Activated CD8-positive, alpha-beta memory T cell treated with anti-CD3 and anti-CD28 coated beads, Interleukin-2, amount 10 ng/mL, durations not matched to agents 7 days and 5 days (primary cell): ENCODE results near the gene DGCR8. TPM values are rescaled to one million over a fixed set of nuclear protein-coding genes. Genes with fewer than 3 reads are reported as not detected.

Experiments used
- ATAC-seq: fragments of 150-1000 bp; cut with Tn5 transposase; one replicate; pipeline ENCODE4 v1.10.0; 2021; ENCODE audit warnings: moderate library complexity
- CTCF ChIA-PET: fragments of 350-600 bp; sonication (Branson Sonifier 250); formaldehyde crosslinking; loops from one replicate; lab custom pipeline; 2021; ENCODE audit warnings: antibody characterized with exemption; lab: Charles Lee
- DNase-seq: peaks from one replicate; pipeline ENCODE4 v3.0.0-alpha.2; 2020
- H3K27ac Mint-ChIP-seq: one replicate; pipeline ENCODE4 v1.8.0; 2021; ENCODE audit warnings: mild to moderate bottlenecking, mixed read lengths
- H3K27me3 Mint-ChIP-seq: one replicate; pipeline ENCODE4 v1.8.0; 2021; ENCODE audit warnings: mixed read lengths
- H3K36me3 Mint-ChIP-seq: one replicate; pipeline ENCODE4 v1.8.0; 2021; ENCODE audit warnings: mild to moderate bottlenecking, mixed read lengths
- H3K4me1 Mint-ChIP-seq: one replicate; pipeline ENCODE4 v1.8.0; 2021; ENCODE audit warnings: mixed read lengths
- H3K4me3 Mint-ChIP-seq: one replicate; pipeline ENCODE4 v1.8.0; 2021; ENCODE audit warnings: mild to moderate bottlenecking, moderate library complexity, mixed read lengths
- H3K9me3 Mint-ChIP-seq: one replicate; pipeline ENCODE4 v1.8.0; 2022; ENCODE audit warnings: low read depth, mixed read lengths
- total RNA-seq, 2 experiments: library from RNA; stranded (reverse); gene quantifications; one replicate each; pipeline ENCODE4 v1.2.3, GENCODE V29; 2021

Gene DGCR8
- total RNA-seq: 10 to 100 TPM; 70.4 to 71.9 TPM

DNA sequence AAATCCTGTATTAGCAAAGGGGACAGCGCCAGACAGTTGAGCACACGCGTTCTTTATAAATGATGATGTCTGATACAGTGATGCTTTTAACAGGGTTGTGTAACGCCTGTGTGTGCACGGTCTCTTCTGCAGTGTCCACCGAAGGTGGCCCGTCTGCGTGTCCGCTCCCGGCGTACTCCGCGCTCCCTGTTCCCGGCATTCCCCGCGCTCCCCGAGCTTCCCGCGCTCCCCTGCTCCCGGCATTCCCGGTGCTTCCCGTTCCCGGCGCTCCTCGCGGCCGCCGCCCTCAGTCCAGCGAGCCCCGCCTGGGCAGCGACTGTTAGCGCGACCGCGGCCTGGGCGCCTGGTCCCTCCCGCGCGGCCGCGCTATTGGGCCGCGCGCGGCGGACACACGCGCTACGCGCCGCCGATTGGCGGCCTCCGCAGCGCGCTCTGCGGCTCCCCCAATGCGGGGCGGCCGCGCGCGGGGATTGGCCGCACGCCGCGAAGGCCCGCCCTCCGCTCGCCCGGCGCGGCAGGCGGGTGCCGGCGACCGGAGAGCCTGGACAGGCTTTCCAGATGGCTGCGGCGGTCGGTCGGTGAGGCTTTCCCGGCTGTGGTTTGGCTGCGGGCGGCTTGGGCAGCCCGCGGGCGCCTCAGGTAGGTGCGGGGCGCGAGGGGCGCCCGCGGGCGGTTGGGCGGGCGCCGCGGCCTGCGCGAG lies at the start of gene DGCR8:
Gene DGCR8, plus strand, starts transcription at position 497 of the 700 bp plus-strand sequence. CDS start 5,723 bp downstream, outside the sequence.
- Mint-ChIP-seq H3K36me3 (peaks cover 5% of the 10 kb centered on the region), H3K4me1 (peaks cover 43% of the 10 kb centered on the region), H3K9me3 (no peaks in the 10 kb centered on the region), H3K27ac (peak within 1 kb of the TSS; percentile 84), H3K4me3 (peak within 1 kb of the TSS; percentile 92), H3K27me3 (no peaks in the 10 kb centered on the region)
- peak; percentile 68 for DNase-seq
- peak; percentile 93 for ATAC-seq
- CTCF ChIA-PET: interaction anchor here (1.4 kb wide), 1 partner anchor 108 kb away, joined by 6 read pairs; no protein-coding TSS in a partner anchor

DNA sequence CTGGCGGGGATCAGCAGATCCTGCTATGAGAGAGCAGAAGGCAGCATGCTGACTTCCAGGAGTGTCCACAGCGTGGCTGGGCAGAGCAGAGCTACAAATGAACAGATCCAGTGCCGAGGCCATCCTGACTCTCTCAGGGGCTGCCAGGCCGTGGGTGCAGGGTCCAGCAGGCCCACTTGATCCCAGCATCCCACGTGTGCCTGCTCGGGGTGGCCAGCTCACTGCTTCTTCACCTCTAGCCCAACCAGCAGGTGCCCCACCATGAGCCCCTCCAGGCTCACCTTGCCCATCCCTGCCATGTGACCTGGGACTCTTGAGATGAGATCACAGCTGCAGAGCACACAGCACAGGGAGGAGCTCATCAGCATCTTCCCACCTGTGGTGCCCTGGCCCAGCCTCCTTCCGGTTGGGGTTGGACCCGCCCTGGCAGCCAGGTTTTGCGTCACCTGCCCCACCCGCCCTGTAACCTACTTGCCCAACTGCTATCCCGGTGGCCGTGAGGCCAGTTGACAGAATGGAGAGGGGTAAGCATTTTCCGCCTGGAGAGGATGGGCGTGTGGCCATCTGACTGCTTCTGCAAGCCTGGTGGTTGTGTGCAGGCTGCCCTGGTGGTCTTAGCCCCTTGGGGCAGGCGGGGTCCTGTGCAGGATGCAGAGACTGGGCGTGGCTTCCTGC lies 48.2 kb upstream of the DGCR8 start:
- H3K4me3 Mint-ChIP-seq: no peak overlapping the region

DNA sequence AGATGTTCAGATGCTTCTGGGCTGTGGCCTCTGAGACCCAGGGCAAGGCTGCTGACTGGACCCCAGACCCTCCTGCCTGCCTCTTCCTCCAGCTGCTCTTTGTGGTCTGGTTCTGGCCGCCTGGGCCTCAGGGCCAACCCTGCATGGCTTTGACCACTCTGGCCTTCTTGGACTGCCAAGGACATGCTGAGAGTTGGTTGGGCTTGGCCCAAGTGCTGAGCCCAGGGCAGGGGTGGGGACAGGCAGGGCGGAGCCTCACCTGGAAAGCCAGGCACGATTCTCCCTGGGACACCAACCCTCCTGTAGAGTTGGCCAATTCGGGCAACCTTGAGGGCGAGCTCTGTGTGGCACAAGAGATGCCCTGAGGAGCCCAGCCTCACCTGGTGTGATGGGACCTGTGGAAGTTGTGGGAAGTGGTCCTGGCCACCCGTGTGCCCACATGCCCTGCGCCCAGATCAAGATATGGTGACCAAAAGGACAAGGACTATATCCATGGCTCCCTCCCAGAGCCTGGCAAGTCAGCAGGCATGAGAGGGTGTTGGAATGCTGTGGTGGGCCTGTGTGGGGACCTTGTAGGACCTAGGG lies 47.5 kb upstream of the DGCR8 start:
- peaks cover 39% of the 10 kb centered on the region for H3K4me1 Mint-ChIP-seq
- H3K4me3 Mint-ChIP-seq: no peak overlapping the region
- H3K27ac Mint-ChIP-seq: peak overlapping the region; percentile 64
- DNase-seq (no peak), ATAC-seq (no peak)
- H3K27me3 Mint-ChIP-seq: no peaks in the 10 kb centered on the region
- H3K36me3 Mint-ChIP-seq: peaks cover 7% of the 10 kb centered on the region
- CTCF ChIA-PET: interaction anchor here (0.6 kb wide), 1 partner anchor 79 kb away, joined by 4 read pairs; no protein-coding TSS in a partner anchor
- H3K9me3 Mint-ChIP-seq: no peaks in the 10 kb centered on the region

More for the DNA sequence above, 48.2 kb upstream of the DGCR8 start:
- DNase-seq (peak; percentile 78), ATAC-seq (peak; percentile 90)
- H3K27ac Mint-ChIP-seq: peak overlapping the region; percentile 64
- H3K9me3 Mint-ChIP-seq: no peaks in the 10 kb centered on the region
- peaks cover 4% of the 10 kb centered on the region for H3K36me3 Mint-ChIP-seq
- peaks cover 32% of the 10 kb centered on the region for H3K4me1 Mint-ChIP-seq
- H3K27me3 Mint-ChIP-seq: no peaks in the 10 kb centered on the region
- CTCF ChIA-PET: interaction anchor here (1.0 kb wide), 1 partner anchor 125 kb away, joined by 3 read pairs; no protein-coding TSS in a partner anchor

DNA sequence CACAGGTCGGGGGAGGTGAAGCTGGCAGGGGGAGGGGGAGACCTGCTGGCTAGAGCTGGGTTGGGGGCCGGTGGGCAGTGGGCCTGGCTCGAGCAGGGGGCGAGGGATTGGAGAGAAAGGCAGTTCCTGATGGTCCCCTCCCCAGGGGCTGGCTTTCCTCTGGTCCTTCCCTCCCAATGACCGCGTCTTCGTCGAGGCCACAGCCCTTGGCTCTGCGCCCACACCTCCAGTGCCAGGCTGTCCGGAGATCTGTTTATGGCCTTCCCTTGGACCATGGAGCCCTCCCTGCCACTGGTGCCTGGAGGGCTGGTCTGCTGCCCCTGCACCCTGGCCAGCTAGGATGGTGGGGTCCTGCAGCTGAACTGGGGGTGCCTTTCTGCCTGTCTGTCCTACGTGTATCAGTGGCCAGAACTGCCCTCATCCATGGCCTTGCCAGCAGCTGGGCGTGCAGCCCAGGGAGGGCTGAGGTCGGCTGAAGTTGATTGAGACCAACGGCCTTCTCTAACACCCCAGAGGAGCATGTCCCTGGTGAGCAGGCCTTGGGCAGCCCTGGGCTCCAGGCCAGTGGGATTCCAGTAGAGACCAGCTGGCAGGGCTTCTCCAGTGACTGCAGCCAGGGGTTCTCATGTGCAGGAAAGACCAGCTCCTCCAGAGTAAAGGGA lies 46.9 kb upstream of the DGCR8 start:
- CTCF ChIA-PET: interaction anchor here (0.8 to 2.9 kb wide), 2 partner anchors 19 to 26 kb away, joined by 4 to 5 read pairs; no protein-coding TSS in a partner anchor
- no peak for DNase-seq
- H3K4me3 Mint-ChIP-seq: no peak overlapping the region
- H3K4me1 Mint-ChIP-seq: peaks cover 41% of the 10 kb centered on the region
- peaks cover 12% of the 10 kb centered on the region for H3K36me3 Mint-ChIP-seq
- no peak overlapping the region for H3K27ac Mint-ChIP-seq
- H3K9me3 Mint-ChIP-seq: no peaks in the 10 kb centered on the region
- no peaks in the 10 kb centered on the region for H3K27me3 Mint-ChIP-seq
- ATAC-seq: no peak

DNA sequence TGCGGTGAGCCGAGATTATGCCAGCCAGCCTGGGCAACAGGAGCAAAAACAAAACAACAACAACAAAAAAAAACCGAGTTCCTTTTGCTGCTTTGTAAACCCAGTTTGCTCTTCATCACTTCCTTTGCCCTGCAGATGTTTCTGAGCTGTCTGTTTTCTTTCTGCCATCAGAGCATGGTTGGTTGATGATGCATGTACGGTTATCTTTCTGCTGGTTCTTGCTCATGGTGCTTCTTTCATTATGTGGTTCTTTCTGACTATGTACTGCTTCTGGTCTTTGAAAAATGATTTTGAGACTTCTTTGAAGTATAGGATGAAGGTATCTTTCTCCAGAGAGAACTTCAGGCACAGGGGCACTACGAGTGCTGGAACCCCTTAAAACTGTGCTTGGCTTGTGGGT lies 45.9 kb upstream of the DGCR8 start:
- no peaks in the 10 kb centered on the region for H3K9me3 Mint-ChIP-seq
- CTCF ChIA-PET: interaction anchor here (0.5 to 2.9 kb wide), 3 partner anchors 21 to 911 kb away, joined by 3 to 5 read pairs (median 4); no protein-coding TSS in a partner anchor
- no peak overlapping the region for H3K4me3 Mint-ChIP-seq
- ATAC-seq: no peak
- H3K27me3 Mint-ChIP-seq: no peaks in the 10 kb centered on the region
- H3K4me1 Mint-ChIP-seq: peaks cover 39% of the 10 kb centered on the region
- no peak for DNase-seq
- H3K36me3 Mint-ChIP-seq: peaks cover 15% of the 10 kb centered on the region
- no peak overlapping the region for H3K27ac Mint-ChIP-seq

DNA sequence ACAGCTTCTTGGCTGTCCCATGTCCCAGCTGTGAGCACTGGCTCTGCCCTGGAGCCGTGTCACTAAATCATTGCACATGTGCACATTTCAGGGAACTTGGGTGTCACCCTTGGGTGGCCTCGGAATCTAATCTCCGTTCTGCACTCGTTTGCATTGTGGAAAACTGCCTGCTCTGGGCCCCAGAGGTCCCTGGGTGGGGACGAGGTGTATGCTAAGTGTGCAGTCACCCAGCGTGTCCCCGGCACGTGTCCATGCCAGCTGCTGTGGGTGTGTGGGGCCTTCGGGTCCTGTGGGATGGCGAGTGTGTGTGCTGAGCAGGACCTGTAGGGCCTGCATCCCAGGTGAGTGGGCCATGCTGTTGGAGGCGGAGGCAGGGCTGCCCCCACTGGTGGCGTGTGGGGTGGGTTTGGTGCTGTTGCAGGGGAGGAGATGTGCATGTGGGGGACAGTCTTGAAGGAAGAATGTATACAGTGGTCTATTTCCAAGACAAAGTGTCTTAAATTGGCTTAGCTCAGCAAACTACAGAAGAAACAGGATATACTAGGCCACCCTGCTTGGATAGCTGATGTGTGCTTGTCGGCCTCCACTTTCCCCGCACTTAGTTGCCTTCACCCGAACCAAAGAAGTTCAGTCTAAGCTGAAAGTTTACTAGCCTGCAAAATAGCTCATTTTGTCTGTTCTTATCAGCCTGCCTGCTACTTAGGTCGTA lies 44.5 kb upstream of the DGCR8 start:
- CTCF ChIA-PET: interaction anchor here (1.4 to 2.9 kb wide), 2 partner anchors 22 to 24 kb away, joined by 4 to 5 read pairs; no protein-coding TSS in a partner anchor
- no peak for ATAC-seq
- Mint-ChIP-seq H3K36me3 (peaks cover 15% of the 10 kb centered on the region), H3K27me3 (no peaks in the 10 kb centered on the region), H3K4me3 (no peak overlapping the region), H3K9me3 (no peaks in the 10 kb centered on the region), H3K27ac (no peak overlapping the region), H3K4me1 (peaks cover 39% of the 10 kb centered on the region)
- no peak for DNase-seq

DNA sequence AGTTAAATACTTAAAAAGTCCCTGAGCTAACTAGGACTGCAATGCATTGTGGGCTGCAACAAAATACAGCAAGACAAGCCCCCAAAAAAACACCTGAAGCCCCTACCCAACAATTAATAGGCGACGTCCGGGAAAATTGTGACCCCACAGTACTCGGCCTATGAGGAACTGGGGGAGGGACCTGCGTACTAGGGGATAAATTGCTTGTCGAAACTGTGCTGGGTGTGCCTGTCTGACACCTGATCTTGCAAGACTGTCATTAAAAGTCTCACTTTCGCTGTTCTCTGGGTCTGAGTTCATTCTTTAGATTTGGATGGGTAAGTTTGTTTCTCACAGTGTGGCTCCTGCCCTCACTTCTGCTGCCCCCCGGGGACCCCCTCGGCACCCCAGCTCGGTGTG lies 44.0 kb upstream of the DGCR8 start:
- Mint-ChIP-seq H3K4me3 (no peak overlapping the region), H3K4me1 (peaks cover 38% of the 10 kb centered on the region), H3K27me3 (no peaks in the 10 kb centered on the region), H3K27ac (no peak overlapping the region), H3K9me3 (no peaks in the 10 kb centered on the region), H3K36me3 (peaks cover 15% of the 10 kb centered on the region)
- ATAC-seq: no peak
- CTCF ChIA-PET: interaction anchor here (2.9 kb wide), 1 partner anchor 23 kb away, joined by 5 read pairs; no protein-coding TSS in a partner anchor
- DNase-seq: no peak

DNA sequence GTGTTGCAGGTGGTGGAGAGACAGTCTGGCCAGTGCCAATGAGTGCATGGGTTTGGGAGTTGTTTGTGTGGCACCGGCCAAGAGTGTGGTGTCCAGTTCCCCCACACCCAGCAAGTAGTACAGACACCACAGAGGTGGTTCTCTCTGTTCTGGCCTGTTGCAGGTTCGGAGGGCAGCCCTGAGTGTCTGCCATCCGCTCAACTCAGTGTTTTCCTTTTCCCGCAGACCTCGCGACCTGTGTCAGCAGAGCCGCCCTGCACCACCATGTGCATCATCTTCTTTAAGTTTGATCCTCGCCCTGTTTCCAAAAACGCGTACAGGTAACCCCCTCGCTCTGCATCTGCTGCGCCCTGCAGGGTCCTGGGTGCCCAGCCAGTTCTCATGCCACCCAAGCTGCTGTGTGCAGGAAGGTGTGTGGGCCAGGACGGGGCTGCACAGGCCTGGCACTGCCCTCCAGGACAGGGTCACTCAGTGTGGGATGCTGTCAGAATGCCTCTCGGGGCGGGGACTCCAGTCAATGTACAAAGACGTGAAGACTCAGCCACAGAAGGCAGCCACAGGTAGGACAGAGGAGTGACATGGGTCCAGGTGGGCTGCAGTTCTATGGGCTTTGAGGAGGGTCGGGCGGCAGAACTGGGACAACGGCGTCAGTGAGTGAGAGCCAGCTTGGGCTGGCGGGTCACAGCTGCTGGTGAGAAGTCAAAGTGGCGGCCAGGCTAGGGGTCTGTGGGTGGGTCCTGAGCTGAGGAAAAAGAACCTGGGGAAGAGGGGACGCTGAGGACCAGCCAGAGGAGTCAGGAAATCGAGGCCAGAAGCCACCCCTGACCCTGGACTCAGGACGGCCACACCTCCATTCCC lies 43.3 kb upstream of the DGCR8 start:
- DNase-seq (no peak), ATAC-seq (no peak)
- Mint-ChIP-seq H3K4me3 (no peak overlapping the region), H3K27me3 (no peaks in the 10 kb centered on the region), H3K36me3 (peaks cover 15% of the 10 kb centered on the region), H3K4me1 (peaks cover 32% of the 10 kb centered on the region), H3K9me3 (no peaks in the 10 kb centered on the region), H3K27ac (peak overlapping the region; percentile 29)
- CTCF ChIA-PET: no interaction called here

DNA sequence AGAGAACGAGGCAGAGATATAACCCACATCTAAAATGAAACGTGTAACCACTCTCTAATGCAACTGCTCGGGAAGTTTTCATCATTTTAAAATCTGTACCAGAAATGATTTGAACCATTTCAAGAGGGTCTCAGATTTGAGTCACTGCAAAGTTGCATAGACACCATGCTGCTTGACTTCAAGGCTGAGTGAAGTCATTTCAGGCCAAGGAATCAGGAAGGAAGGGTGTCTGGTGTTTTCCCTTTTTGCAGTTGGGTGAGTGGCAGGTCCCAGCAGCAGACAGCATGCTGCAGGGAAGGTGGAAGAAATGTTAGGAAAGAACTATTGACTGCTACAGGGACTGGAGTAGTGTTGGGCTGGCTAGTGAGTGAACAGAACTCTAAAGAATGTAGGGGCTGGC lies 42.6 kb upstream of the DGCR8 start:
- H3K27ac Mint-ChIP-seq: peak overlapping the region; percentile 29
- peaks cover 25% of the 10 kb centered on the region for H3K4me1 Mint-ChIP-seq
- H3K36me3 Mint-ChIP-seq: peaks cover 15% of the 10 kb centered on the region
- ATAC-seq (no peak), DNase-seq (no peak)
- no peak overlapping the region for H3K4me3 Mint-ChIP-seq
- no peaks in the 10 kb centered on the region for H3K27me3 Mint-ChIP-seq
- H3K9me3 Mint-ChIP-seq: no peaks in the 10 kb centered on the region
- CTCF ChIA-PET: no interaction called here

DNA sequence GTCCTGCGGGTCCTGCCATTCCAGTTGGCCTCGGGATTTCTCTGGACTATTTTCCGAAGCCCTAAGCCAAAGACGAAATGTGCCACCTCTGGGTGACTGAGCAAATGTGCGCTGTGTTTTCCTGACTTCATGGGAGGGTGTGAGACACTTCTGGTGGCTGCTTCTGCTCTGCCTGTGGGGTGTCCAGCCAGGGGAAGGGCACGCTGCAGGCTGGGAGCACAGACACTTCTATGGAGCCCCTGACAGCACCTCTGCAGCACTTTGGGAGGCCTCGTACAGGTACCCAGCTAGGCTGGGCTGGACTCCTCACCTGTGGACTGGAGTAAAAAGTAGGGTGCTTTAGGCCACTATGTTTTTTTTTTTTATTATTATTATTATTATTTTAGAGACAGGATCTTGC lies 41.5 kb upstream of the DGCR8 start:
- Mint-ChIP-seq H3K9me3 (no peaks in the 10 kb centered on the region), H3K4me1 (peaks cover 22% of the 10 kb centered on the region), H3K27ac (no peak overlapping the region), H3K36me3 (peaks cover 18% of the 10 kb centered on the region), H3K27me3 (no peaks in the 10 kb centered on the region), H3K4me3 (no peak overlapping the region)
- CTCF ChIA-PET: interaction anchor here (0.7 kb wide), 1 partner anchor 229 kb away, joined by 3 read pairs; no protein-coding TSS in a partner anchor
- no peak for ATAC-seq
- no peak for DNase-seq

DNA sequence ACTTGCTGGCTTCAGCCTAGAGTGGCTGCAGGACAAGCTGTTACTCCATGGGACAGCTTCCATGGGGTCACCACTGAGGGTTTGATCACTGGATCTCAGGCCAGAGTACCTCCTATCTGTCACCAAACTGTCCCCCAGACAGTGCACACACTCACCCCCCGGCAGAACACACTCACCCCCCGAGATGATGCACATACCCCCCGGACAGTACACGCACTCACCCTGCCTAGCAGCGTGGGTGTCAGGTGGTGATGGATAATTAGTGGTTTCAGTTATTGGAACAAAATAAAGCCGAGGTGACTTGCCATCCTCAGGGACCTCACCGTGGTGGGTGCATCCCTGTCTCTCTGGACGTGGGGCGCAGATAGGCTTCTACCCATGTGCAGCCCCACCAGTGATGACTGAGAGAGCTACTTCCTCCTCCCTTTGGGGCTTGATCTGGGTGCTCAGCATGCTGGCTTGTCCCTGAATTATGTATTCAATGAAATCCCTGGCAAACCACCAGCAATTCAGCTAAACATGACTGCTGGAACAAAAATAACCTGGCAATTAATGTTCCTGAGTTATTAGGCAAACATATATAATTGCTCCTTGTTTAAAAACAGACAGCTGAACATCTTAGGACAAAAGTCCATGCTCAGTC lies 40.2 kb upstream of the DGCR8 start:
- Mint-ChIP-seq H3K4me3 (no peak overlapping the region), H3K4me1 (peaks cover 19% of the 10 kb centered on the region), H3K36me3 (peaks cover 21% of the 10 kb centered on the region), H3K27me3 (no peaks in the 10 kb centered on the region), H3K9me3 (no peaks in the 10 kb centered on the region), H3K27ac (no peak overlapping the region)
- DNase-seq (no peak), ATAC-seq (no peak)
- CTCF ChIA-PET: no interaction called here
